DMS53 treated with DMSO at 0.1 percent for 48 hours (cell line): ENCODE data around the gene AMBP.
"Not testable (repeated sequence)": the region's sequence is repeated elsewhere in the genome, so short reads cannot be mapped to it uniquely, and the experiment has no call there.

Experiments used
- DNase-seq: peaks from one replicate; lab custom pipeline; 2025; ENCODE audit not compliant: unreplicated experiment; lab: John Stamatoyannopoulos, UW

The AMBP gene

DNA sequence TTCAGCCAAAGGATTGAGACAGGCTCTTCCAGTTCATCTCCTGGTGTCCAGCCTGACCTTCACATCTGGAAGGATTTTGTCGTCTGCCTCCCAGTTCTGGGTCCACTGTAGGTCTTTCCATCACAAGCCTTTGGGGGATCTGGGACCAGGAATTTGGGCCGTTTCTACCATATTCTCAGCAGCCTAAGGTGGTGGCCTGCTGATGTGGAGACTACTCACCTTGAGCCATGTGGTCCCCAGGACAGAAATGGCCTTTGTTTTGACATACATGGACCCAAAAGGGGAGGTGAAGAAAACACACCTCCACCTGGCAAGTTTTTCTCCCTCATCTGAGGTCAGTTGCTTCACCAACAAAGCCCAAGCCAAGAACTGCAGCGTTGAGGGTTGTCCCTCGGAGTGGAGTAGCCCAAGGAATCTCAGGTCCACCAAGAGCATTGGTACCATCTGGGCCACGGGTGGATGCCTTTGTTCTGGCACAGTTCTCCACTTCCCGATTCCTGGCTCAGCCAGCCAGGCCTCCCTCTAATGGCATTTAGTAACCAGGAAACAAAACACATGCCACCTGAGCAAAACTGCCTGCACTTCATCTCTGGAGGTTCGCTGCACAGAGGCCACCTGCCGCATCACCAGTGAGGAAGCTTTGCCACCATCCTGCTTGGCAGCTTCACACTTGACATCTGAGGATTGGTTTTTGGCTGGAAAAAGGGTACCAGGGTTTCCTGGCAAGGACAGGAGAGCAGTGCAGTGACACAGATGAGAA, 24.7 kb downstream of the AMBP start:
- DNase-seq, result no peak

DNA sequence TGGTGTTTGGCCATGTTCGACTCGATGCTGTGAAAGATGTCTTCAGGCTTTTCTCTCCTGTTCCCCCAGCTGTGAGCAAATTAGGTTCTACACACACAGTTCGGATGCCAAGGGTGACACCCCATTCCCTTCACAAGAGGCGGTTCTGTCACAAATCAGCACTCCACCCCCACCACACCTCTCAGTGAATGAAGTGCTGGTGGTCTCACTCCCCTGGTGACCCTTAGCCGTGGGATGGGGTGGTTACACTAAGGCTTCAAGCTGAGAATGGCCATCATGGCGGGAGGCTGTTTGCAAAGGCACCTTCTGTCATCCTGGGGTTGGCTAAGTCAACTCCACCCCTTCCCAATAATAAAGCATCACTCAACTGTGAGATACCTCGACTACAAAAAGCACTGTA, 26.4 kb downstream of the AMBP start:
- DNase-seq, result no peak

DNA sequence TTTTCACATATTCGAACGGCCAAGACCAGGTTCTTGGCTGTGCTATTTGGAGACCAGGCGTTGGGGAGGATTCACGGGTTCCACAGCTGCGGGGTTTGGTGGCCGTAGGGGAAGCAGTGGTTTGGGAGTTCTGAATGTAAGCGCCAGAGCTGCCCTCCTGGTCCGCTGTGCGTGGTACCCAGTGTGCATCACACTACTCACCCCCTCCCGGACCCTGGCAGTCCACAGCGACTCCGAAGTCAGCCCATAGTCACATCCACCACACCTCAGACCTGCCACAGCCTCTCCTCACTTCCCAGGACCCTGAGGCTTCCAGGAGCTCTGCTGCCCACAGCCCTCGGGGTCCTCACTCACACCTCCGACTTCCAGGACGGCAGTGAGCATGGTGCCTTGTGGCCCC, 26.8 kb downstream of the AMBP start:
- DNase-seq, result no peak

DNA sequence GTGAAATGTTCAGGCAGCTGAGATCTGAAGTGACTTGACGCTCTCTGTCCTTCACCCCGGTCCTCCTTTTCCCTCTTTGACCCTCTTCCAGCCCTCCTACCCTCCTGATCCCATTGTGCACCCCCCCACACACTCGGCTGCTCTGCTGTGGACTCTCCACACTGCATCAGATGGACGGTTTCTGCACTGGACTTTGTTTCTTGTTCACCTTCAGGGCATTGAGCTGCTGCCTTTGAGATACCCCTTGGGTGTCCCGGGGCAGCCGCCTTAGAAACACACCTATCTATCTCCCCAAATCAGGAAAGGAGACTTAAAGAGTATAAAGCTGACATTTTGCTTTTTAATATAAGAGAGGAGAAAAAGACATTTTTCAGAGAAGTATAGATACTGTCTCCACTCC, 27.5 kb downstream of the AMBP start:
- DNase-seq, result no peak

DNA sequence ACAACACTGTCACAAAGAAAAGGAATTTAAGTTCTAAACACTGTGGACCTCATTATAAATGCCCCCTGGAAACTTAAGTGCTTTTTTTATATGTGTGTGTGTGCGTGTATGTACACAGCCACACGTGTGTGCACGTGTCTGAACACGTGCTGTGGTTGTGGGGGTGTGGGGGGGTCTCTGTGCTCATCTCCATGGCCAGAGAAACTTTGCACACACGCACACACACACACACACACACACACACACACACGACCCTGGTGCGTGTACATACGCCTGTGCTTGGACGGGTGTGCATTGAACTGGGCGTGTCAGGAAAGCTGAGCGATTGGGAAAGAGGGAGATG, 27.9 kb downstream of the AMBP start:
- no peak for DNase-seq

DNA sequence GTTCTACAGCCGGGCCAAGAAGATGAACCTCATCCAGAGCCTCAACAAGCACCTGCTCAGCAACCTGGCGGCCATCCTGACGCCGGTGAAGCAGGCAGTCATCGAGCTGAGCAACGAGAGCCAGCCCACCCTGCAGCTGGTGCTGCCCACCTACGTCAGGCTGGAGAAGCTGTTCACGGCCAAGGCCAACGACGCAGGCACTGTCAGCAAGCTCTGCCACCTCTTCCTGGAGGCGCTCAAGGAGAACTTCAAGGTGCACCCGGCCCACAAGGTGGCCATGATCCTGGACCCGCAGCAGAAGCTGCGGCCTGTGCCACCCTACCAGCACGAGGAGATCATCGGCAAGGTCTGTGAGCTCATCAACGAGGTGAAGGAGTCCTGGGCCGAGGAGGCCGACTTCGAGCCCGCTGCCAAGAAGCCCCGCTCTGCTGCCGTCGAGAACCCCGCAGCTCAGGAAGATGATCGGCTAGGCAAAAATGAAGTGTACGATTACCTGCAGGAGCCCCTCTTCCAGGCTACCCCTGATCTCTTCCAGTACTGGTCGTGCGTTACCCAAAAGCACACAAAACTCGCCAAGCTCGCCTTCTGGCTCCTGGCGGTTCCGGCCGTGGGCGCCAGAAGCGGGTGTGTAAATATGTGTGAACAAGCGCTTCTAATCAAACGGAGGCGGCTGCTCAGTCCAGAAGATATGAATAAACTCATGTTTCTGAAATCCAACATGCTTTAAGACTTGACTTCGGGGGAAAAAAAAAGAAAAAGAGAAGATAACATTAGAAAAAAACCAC, 28.5 kb downstream of the AMBP start:
- DNase-seq, result no peak

DNA sequence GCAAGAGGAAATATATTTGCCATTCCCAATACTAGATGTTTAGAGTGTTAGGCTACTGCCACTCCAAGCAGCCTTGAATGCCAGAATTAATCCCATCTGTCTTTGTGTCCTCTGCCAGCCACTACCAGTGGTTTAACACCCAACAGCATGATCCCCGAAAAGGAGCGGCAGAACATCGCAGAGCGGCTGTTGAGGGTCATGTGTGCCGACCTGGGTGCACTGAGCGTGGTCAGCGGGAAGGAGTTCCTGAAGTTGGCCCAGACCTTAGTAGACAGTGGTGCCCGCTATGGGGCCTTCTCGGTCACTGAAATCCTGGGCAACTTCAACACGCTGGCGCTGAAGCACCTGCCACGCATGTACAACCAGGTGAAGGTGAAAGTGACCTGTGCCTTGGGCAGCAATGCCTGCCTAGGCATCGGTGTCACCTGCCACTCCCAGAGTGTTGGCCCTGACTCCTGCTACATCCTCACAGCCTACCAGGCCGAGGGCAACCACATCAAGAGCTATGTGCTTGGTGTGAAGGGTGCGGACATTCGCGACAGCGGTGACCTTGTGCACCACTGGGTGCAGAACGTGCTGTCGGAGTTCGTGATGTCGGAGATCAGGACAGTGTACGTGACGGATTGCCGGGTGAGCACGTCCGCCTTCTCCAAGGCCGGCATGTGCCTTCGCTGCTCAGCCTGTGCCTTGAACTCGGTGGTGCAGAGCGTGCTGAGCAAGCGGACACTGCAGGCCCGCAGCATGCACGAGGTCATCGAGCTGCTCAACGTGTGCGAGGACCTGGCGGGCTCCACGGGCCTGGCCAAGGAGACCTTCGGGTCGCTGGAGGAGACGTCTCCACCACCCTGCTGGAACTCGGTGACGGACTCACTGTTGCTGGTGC, 29.3 kb downstream of the AMBP start:
- DNase-seq, result no peak

DNA sequence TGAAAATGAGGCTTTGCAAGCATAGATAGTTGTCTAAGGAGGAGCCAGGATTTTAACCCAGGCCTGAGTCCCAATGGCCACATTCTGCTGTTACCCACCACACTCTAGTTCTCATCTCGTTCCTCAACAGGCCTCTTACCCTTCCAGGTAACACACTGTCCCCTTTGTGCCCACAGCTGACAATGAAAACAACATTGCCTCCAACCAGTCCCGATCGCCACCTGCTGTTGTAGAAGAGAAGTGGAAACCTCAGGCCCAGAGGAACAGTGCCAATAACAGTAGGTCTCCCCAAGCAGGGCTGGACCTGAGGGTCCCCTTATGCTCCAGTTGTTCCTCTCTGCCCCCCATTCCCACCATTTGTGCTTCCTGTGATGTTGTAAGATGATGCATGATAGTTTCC, 30.4 kb downstream of the AMBP start:
- no peak for DNase-seq

DNA sequence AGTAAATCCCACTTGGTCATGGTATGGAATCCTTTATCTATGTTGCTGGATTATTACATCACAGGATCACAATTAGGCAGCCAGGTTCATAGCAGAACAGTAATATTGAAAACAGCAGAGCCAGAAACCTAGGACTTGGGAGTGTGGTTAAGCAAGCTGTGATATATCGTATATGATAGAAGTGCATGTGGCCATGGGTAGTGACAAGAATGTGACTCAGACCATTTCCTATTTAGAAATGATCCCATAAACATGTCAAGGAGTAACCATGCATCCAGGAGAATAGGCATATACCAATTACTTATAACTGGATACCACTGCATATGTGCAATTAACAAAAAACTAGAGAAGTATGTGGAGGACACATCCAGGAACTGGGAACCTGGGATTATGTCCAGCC, 31.2 kb downstream of the AMBP start:
- no peak for DNase-seq

DNA sequence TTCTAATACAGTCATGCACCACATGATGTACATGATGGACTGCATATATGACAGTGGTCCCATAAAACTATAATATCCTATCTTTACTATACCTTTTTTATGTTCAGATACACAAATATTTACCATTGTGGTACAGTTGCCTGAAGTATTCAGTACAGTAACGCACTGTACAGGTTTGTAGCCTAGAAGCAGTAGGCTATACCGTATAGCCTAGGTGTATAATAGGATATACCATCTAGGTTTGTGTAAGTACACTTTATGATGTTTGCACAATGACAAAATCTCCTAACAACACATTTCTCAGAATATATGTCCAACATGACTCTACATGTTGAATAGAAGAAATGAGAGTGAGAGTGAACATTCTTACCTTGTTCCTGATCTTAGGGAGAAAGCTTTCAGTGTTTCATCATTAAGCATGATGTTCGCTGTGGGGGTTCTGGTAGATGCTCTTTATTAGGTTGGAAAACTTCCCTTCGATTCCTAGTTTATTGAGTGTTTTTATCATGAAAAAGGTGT, 31.8 kb downstream of the AMBP start:
- no peak for DNase-seq

DNA sequence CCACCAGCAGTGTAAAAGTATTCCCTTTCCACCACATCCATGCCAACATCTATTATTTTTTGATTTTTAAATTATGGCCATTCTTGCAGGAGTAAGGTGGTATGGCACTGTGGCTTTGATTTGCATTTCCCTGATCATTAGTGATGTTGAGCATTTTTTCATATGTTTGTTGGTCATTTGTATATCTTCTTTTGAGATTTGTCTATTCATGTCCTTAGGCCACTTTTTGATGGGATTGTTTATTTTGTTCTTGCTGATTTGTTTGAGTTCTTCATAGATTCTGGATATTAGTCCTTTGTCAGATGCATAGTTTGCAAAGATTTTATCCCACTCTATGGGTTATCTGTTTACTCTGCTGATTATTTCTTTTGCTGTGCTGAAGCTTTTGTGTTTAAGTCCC, 34.4 kb downstream of the AMBP start:
- not testable (repeated sequence) for DNase-seq

DNA sequence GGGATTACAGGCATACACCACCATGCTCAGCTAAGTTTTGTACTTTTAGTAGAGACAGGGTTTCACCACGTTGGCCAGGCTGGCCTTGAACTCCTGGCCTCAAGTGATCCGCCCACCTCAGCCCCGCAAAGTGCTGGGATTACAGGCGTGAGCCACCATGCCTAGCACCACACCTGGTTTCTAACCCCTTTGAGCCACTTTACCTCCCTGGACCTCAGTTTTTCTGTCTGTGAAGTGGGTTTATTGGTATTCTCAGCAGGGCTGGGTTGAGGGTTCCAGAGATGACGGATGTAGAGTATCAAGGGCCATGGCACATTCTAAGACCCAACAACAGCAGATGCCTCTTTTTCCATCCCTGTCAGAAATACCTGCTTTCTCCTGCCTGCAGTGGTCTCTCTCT, 38.6 kb downstream of the AMBP start:
- no peak for DNase-seq

DNA sequence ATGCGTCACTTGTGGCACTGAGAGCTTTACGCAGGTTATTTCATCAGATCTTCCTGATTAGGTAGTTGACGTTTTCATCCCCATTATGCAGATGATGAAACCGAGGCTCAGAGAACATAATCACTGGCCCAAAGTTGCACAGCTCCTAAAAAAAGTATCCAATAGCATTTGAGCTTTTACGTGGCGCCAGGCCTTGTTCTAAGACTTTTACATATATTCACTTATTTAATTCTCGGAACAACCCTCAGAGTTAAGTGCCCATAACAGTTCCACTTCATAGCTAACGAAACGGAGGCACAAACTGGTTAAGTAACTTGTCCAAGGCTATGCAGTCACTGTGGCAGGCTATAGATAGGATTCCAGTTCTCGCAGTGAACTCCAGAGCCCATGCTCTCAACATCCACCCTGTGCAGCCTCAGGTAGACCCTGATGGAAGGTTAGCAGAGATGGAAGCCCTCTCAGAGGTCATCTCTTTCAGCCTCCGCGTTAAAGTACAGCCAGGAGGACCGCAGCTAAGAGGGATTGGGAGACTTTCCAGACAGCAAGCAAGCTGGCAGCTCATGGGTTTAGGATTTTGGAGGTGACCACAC, 39.3 kb downstream of the AMBP start:
- no peak for DNase-seq

DNA sequence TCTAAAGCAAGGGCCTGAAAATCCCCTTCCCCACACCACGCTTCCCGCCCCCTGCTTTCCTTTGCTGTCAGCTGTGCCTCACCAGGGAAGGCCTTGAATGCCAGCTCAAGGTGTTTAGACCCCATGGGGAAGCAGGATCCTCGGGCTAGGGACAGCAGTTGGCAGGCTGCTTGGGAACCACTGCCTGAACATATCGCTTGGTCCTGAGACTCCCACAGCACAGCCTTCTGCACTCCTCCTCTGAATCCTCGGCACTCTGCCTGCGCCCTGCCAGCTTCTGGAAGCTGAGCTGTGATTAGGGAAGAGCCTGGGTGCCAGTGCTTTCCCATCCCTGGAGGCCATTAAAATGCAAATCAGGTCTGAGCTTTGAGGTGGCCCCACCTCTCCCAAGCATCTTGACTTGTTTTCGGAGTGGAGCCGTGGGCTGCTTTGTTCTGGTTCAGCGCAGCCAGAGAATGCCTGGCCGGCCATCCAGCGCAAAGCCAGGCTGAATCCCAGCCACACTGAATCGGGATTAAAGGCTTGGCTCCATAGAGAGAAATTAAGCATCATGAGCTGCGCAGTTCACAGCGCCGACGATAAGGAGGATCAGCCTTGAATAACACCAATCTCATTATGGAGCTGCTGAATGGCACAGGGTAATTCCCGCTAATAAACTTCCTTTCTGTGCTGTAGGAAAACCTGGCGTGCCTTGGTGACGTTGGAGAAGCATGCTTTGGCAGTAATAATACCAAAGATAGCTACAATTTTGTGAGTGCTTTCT, 40.0 kb downstream of the AMBP start:
- no peak for DNase-seq

DNA sequence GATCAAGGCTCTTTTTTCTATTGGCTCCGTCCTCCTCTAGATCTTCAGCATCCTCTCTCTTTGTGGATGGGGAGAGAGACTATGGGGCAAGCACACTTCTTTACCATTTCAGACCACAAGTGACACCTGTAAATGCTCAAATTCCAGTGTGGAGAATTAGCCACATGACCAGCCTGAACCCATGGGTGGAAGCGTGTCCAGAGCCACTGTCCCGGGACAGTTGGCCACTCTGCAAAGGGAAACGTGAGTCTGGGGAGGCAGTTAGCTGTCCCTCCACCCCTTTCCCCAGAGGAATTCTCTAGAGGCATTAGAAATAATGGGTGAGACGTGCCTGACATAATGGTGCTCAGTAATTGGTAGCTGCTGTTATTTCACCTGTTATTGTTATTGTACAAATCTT, 40.9 kb downstream of the AMBP start:
- DNase-seq, result no peak

DNA sequence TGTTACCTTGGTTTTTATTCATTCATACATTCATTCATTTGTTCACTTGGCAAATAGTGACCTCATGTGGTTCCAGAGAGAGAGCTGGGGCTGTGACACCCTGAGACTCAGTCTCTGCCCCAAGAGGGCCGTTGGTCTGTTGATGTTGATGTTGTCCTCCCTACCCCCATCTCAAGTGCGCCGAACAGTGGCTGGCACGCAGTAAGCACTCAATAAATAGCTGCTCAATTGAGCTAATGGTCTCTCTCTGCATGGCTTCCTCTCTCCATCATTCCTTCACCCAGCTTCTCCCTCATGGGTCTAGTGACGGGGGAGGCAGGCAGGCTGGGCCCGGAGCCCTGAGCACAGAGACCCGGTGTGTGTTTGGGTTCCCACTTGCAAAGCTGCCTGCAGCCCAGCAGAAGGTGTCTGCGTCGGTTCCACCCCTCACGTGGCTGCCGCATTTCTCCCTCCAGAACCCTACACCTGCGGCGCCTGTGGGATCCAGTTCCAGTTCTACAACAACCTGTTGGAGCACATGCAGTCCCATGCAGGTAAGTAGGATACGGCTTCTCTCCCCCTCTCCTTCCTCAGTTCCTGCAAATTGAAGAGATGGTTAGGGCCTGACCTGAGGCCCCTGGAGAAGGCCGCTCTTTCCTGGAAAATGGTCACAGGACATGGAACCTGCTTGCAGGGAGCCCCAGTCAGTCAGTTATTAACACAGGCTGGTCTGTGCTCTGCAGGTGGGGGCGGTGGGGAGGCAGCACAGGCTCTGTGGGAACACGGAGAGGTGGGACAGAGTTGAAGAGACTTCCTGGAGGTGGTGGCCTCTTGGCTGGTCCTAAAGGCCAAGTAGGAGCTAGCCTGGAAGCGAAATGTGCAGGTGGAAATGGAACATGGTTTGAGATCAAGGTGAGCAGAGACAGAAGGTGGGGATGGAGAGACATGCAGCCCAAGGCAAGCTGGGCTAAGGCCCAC, 42.0 kb downstream of the AMBP start:
- no peak for DNase-seq

DNA sequence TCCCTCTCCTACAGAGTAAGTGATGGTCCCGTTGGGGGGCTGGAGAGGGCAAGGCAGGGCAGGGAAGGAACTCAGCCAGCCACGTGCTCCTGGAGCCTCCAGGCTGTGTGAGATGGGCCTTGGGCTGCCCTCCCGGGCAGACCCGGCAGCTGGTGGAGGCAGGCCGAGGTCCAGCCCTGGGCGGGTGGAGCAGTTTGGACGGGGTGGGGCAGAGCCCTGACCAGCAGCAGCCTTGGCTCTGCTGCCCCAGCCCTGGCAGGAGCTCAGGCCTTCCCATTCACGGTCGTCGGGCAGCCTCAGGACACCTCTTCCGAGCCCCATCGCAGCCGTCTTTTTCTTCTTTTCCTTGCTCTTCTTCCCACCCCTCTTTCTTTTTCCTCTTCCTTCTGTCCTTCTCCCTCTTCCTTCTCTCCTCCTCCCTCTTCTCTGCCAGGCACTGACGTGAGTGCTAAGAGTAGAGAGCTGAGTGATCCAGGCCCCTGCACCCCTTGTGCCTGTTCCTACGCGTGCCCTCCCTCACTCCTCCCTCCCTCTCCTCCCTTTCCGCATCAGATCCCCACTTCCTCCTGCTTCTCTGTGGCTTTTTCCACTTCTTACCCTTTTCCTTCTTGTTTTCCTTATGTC, 42.8 kb downstream of the AMBP start:
- DNase-seq, result no peak

DNA sequence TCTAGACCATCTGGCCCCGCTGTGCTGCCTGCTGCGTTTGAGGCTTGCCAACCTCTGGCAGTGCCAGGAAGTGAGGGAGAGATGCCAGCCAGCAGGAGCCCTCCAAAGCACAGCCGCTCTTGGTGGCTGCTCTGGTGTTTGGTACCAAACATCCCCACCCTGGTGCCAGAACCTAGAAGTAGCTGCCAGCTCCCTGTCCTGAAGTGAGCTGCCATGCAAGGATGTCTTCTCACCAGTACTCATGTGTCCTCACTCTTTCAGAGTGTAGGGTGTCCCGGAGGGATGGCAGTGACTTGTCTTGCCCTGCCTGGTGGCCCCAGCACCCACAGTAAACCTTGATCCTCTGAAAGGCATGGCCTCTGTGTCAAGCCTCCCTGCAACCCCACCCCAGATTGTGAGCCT, 43.4 kb downstream of the AMBP start:
- no peak for DNase-seq

DNA sequence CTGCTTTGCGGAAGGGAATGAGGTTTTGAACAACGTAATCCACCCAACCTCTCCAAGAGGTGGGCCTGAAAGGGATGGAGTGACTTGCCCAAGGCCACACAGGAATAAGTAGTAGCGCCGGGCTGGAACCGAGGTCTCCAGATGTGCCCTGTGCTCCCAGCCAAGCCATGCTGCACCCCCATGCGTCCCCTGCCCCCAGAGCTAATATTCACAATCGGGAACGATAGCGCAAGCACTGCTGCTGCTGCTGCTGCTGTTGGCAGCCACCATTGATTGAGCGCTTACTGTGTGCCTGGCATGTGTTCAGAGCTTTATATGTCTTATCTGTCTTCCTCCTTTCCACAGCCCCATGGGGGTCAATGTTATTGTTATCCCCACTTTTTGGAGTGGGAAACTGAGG, 43.9 kb downstream of the AMBP start:
- no peak for DNase-seq
